Measurements from ENCODE around the gene TMSB10.
"Not testable (repeated sequence)": the region's sequence is repeated elsewhere in the genome, so short reads cannot be mapped to it uniquely, and the experiment has no call there.

Gene TMSB10

GRCh38 chr2:84904717-84905174 is 710 bp upstream of the TMSB10 start:
- DNase-seq = peak; percentile 87

GRCh38 chr2:84906108-84906899 is 848 bp downstream of the TMSB10 start:
- DNase-seq = peak; percentile 57

- DNase-seq = peak; percentile 71
Observed at GRCh38 chr2:84906900-84907714, 1.7 kb downstream of the TMSB10 start.

GRCh38 chr2:84908948-84909713 is 3.7 kb downstream of the TMSB10 start:
- no peak for DNase-seq

GRCh38 chr2:84911135-84911678 is 5.8 kb downstream of the TMSB10 start:
- DNase-seq = no peak

GRCh38 chr2:84912984-84913383 is 7.5 kb downstream of the TMSB10 start:
- no peak for DNase-seq

GRCh38 chr2:84914334-84914733 is 8.9 kb downstream of the TMSB10 start:
- no peak for DNase-seq

GRCh38 chr2:84915675-84916074 is 10.2 kb downstream of the TMSB10 start:
- not testable (repeated sequence) for DNase-seq

GRCh38 chr2:84917821-84918220 is 12.4 kb downstream of the TMSB10 start:
- DNase-seq = not testable (repeated sequence)

- no peak for DNase-seq
Observed at GRCh38 chr2:84918430-84918829, 13.0 kb downstream of the TMSB10 start.

- no peak for DNase-seq
Observed at GRCh38 chr2:84919885-84920580, 14.6 kb downstream of the TMSB10 start.

GRCh38 chr2:84923009-84923408 is 17.6 kb downstream of the TMSB10 start:
- DNase-seq = no peak

- no peak for DNase-seq
Observed at GRCh38 chr2:84924173-84925106, 19.0 kb downstream of the TMSB10 start.

- no peak for DNase-seq
Observed at GRCh38 chr2:84925336-84925723, 19.9 kb downstream of the TMSB10 start.

- DNase-seq = peak; percentile 92
Observed at GRCh38 chr2:84925724-84926376, 20.4 kb downstream of the TMSB10 start.

GRCh38 chr2:84927275-84927627 is 21.8 kb downstream of the TMSB10 start:
- no peak for DNase-seq

- no peak for DNase-seq
Observed at GRCh38 chr2:84931384-84931821, 25.9 kb downstream of the TMSB10 start.

- DNase-seq = no peak
Observed at GRCh38 chr2:84938194-84938879, 32.9 kb downstream of the TMSB10 start.

GRCh38 chr2:84939426-84940087 is 34.1 kb downstream of the TMSB10 start:
- no peak for DNase-seq
